H1 (cell line): Measurements from ENCODE around the gene MACROD2. TPM values are rescaled to one million over a fixed set of nuclear protein-coding genes. Genes with fewer than 3 reads are reported as not detected.

Source experiments
- CTCF ChIA-PET: fragments of 300-600 bp; sonication (Branson Sonifier 250); formaldehyde crosslinking; loops from one replicate; lab custom pipeline; 2021; ENCODE audit not compliant: partially characterized antibody; lab: Charles Lee
- POLR2A ChIA-PET: fragments of 300-600 bp; sonication (Branson Sonifier 250); formaldehyde crosslinking; loops from one replicate; lab custom pipeline; 2021; ENCODE audit warnings: inconsistent platforms; ENCODE audit not compliant: partially characterized antibody; lab: Charles Lee
- DNase-seq, 2 experiments: peaks; one replicate each; pipeline versions ENCODE4 v3.0.0 to v3.0.0-alpha.2; 2010 to 2022; ENCODE audit warnings: low spot score in 2 of 2, low read depth in 1 of 2, mixed read lengths in 1 of 2
- FAIRE-seq: peaks from 2 replicates; lab custom pipeline; 2011; peaks lifted over from hg19 to GRCh38; lab: Jason Lieb, UNC
- H2AFZ ChIP-seq: 2 replicates; pipeline ENCODE4 v1.8.1; 2012; ENCODE audit warnings: low read length, inconsistent platforms
- H2AK5ac ChIP-seq: 2 replicates; pipeline ENCODE4 v1.6.1; 2013; ENCODE audit warnings: low read depth, low read length
- H2BK120ac ChIP-seq: replicated peaks from 2 replicates; pipeline ENCODE3; 2013; ENCODE audit warnings: low read depth, low read length, inconsistent platforms
- H2BK12ac ChIP-seq: 2 replicates; pipeline ENCODE4 v1.6.1; 2013; ENCODE audit warnings: low read depth, low read length
- H2BK15ac ChIP-seq: 2 replicates; pipeline ENCODE4 v1.6.1; 2013; ENCODE audit warnings: low read length
- H2BK20ac ChIP-seq: 2 replicates; pipeline ENCODE4 v1.6.1; 2013; ENCODE audit warnings: low read length
- H2BK5ac ChIP-seq: 2 replicates; pipeline ENCODE4 v1.6.1; 2013; ENCODE audit warnings: low read depth, low read length
- H3K14ac ChIP-seq: 2 replicates; pipeline ENCODE4 v1.6.1; 2013; ENCODE audit warnings: inconsistent platforms; ENCODE audit not compliant: insufficient read length
- H3K18ac ChIP-seq: 2 replicates; pipeline ENCODE4 v1.6.1; 2013; ENCODE audit warnings: low read length; ENCODE audit errors: extremely low read depth
- H3K23ac ChIP-seq: 2 replicates; pipeline ENCODE4 v1.6.1; 2013; ENCODE audit warnings: inconsistent platforms; ENCODE audit not compliant: insufficient read length
- H3K23me2 ChIP-seq: 2 replicates; pipeline ENCODE4 v1.6.1; 2013; ENCODE audit warnings: low read depth, low read length
- H3K27ac ChIP-seq: 2 replicates; pipeline ENCODE4 v1.6.1; 2011; ENCODE audit warnings: low read depth, low read length, inconsistent platforms
- H3K27me3 ChIP-seq, 4 experiments: replicated peaks in 1 of 4; 1 replicate in 1 of 4; 2 replicates in 3 of 4; pipeline versions ENCODE4 v1.6.1 to v1.8.1; 2011 to 2013; ENCODE audit warnings: low read length in 3 of 4, mild to moderate bottlenecking in 3 of 4, inconsistent platforms in 2 of 4, mixed read lengths in 2 of 4, moderate library complexity in 1 of 4; ENCODE audit not compliant: control insufficient read depth in 3 of 4, insufficient read depth in 3 of 4; ENCODE audit errors: extremely low read depth in 1 of 4
- H3K36me3 ChIP-seq, 4 experiments: 2 replicates each; pipeline versions ENCODE4 v1.6.1 to v1.8.1; 2011 to 2013; ENCODE audit warnings: mild to moderate bottlenecking in 4 of 4, low read length in 3 of 4, moderate library complexity in 2 of 4, control low read depth in 1 of 4, inconsistent platforms in 1 of 4; ENCODE audit not compliant: insufficient read depth in 4 of 4, control insufficient read depth in 2 of 4
- H3K4ac ChIP-seq: replicated peaks from 2 replicates; pipeline ENCODE3; 2013; ENCODE audit warnings: low read length, low read depth, mixed read lengths, inconsistent platforms; ENCODE audit not compliant: insufficient read length
- H3K4me1 ChIP-seq, 4 experiments: replicated peaks in 1 of 4; 1 replicate in 1 of 4; 2 replicates in 3 of 4; pipeline versions ENCODE4 v1.6.1 to v1.8.1; 2011 to 2013; ENCODE audit warnings: low read length in 3 of 4, inconsistent platforms in 2 of 4, mixed read lengths in 1 of 4; ENCODE audit not compliant: insufficient read depth in 4 of 4, control insufficient read depth in 3 of 4
- H3K4me2 ChIP-seq, 2 experiments: 2 replicates each; pipeline versions ENCODE4 v1.6.1 to v1.8.1; 2011 to 2013; ENCODE audit warnings: low read depth in 2 of 2, low read length in 2 of 2, control low read depth in 1 of 2, inconsistent platforms in 1 of 2, mild to moderate bottlenecking in 1 of 2; ENCODE audit not compliant: insufficient read depth in 1 of 2
- H3K4me3 ChIP-seq, 4 experiments: fragments of 200-600, 300-600 bp in 1 of 4; sonication (generic), shearing (Covaris generic), sonication (Bioruptor Twin) in 1 of 4; 2 replicates each; pipeline versions ENCODE4 v1.5.1 to v1.8.1; 2011 to 2016; ENCODE audit warnings: low read length in 4 of 4, low read depth in 3 of 4, control low read depth in 2 of 4, inconsistent platforms in 2 of 4, mild to moderate bottlenecking in 2 of 4, mixed read lengths in 1 of 4, moderate library complexity in 1 of 4; ENCODE audit not compliant: insufficient read depth in 2 of 4; ENCODE audit errors: extremely low read depth in 1 of 4
- H3K56ac ChIP-seq: replicated peaks from 2 replicates; pipeline ENCODE3; 2013; ENCODE audit warnings: low read depth, mild to moderate bottlenecking, mixed read lengths, low read length, inconsistent platforms; ENCODE audit not compliant: insufficient read length
- H3K79me1 ChIP-seq: 2 replicates; pipeline ENCODE4 v1.6.1; 2013; ENCODE audit warnings: low read depth, low read length, control low read depth
- H3K79me2 ChIP-seq, 2 experiments: 2 replicates each; pipeline versions ENCODE4 v1.6.1 to v1.8.1; 2012 to 2013; ENCODE audit warnings: low read length in 2 of 2, mild to moderate bottlenecking in 2 of 2, inconsistent platforms in 1 of 2; ENCODE audit not compliant: insufficient read depth in 2 of 2, control insufficient read depth in 1 of 2
- H3K9ac ChIP-seq, 4 experiments: replicated peaks in 1 of 4; 1 replicate in 1 of 4; 2 replicates in 3 of 4; pipeline versions ENCODE4 v1.6.1 to v1.8.1; 2011 to 2013; ENCODE audit warnings: low read depth in 3 of 4, low read length in 3 of 4, control low read depth in 2 of 4, mild to moderate bottlenecking in 2 of 4, moderate library complexity in 2 of 4, inconsistent platforms in 1 of 4; ENCODE audit errors: extremely low read depth in 1 of 4
- H3K9me3 ChIP-seq, 2 experiments: 2 replicates each; pipeline versions ENCODE4 v1.6.1 to v1.8.1; 2012 to 2013; ENCODE audit warnings: mild to moderate bottlenecking in 2 of 2, moderate library complexity in 2 of 2, control low read depth in 1 of 2, inconsistent platforms in 1 of 2, low read depth in 1 of 2, low read length in 1 of 2, mixed read lengths in 1 of 2; ENCODE audit not compliant: insufficient read depth in 2 of 2
- H4K20me1 ChIP-seq, 2 experiments: replicated peaks in 1 of 2; 2 replicates each; pipeline versions ENCODE3 to v1.8.1; 2011 to 2013; ENCODE audit warnings: inconsistent platforms in 2 of 2, low read length in 2 of 2, mild to moderate bottlenecking in 1 of 2; ENCODE audit not compliant: insufficient read depth in 2 of 2, control insufficient read depth in 1 of 2
- H4K5ac ChIP-seq: 2 replicates; pipeline ENCODE4 v1.6.1; 2013; ENCODE audit warnings: low read length, low read depth, mixed read lengths, inconsistent platforms; ENCODE audit not compliant: insufficient read length
- H4K8ac ChIP-seq: 2 replicates; pipeline ENCODE4 v1.8.0; 2013; ENCODE audit warnings: mild to moderate bottlenecking, moderate library complexity, low read length, inconsistent platforms; ENCODE audit not compliant: insufficient read depth; ENCODE audit errors: extremely low read depth
- H4K91ac ChIP-seq: replicated peaks from 2 replicates; pipeline ENCODE3; 2013; ENCODE audit warnings: low read length, mixed read lengths, inconsistent platforms; ENCODE audit not compliant: insufficient read length
- ATF3 ChIP-seq: IDR thresholded peaks from 2 replicates; pipeline ENCODE4 v1.6.1; 2011; ENCODE audit warnings: low read depth, mild to moderate bottlenecking, low read length; ENCODE audit not compliant: insufficient read depth
- CBX8 ChIP-seq: fragments of 300-800, 300-1000 bp; sonication (generic); IDR thresholded peaks from 2 replicates; pipeline ENCODE4 v1.7.1; 2016; ENCODE audit warnings: low read depth, low read length, borderline replicate concordance
- CEBPB ChIP-seq: IDR thresholded peaks from 2 replicates; pipeline ENCODE4 v1.6.1; 2012; ENCODE audit warnings: low read depth, low read length
- EZH2 ChIP-seq: fragments of 200-600 bp; sonication (generic); IDR thresholded peaks from 2 replicates; pipeline ENCODE4 v1.7.1; 2012; ENCODE audit warnings: low read depth, mild to moderate bottlenecking, moderate library complexity, low read length, inconsistent platforms; ENCODE audit not compliant: severe bottlenecking
- HDAC2 ChIP-seq, 2 experiments: fragments of 300-600 bp in 1 of 2; sonication (generic) in 1 of 2; IDR thresholded peaks; 2 replicates each; pipeline ENCODE4 v1.6.1; 2011 to 2012; ENCODE audit warnings: low read depth in 2 of 2, low read length in 2 of 2, mild to moderate bottlenecking in 2 of 2, moderate library complexity in 2 of 2, borderline replicate concordance in 1 of 2, inconsistent platforms in 1 of 2
- NANOG ChIP-seq: IDR thresholded peaks from 2 replicates; pipeline ENCODE4 v1.6.1; 2011; ENCODE audit warnings: low read length, low read depth, mild to moderate bottlenecking, inconsistent platforms; ENCODE audit not compliant: insufficient read depth, poor library complexity, severe bottlenecking
- NRF1 ChIP-seq: IDR thresholded peaks from 2 replicates; pipeline ENCODE4 v1.6.1; 2011; ENCODE audit warnings: mild to moderate bottlenecking, low read depth, low read length, improper control_type of control experiment
- RAD21 ChIP-seq, 2 experiments: IDR thresholded peaks in 1 of 2; conservative IDR thresholded peaks in 1 of 2; 2 replicates each; pipeline ENCODE4 v1.6.1; 2011; ENCODE audit warnings: low read depth in 2 of 2, low read length in 2 of 2, improper control_type of control experiment in 1 of 2, inconsistent platforms in 1 of 2, mild to moderate bottlenecking in 1 of 2, moderate library complexity in 1 of 2
- RBBP5 ChIP-seq: IDR thresholded peaks from 2 replicates; pipeline ENCODE4 v1.7.1; 2012; ENCODE audit warnings: low read depth, mild to moderate bottlenecking, inconsistent platforms, low read length, moderate library complexity, borderline replicate concordance
- YY1 ChIP-seq: IDR thresholded peaks from 2 replicates; pipeline ENCODE4 v1.6.1; 2011; ENCODE audit warnings: low read depth, mild to moderate bottlenecking, low read length
- WGBS, 2 experiments: shearing (Covaris generic) in 1 of 2; methylation state at CpG; one replicate each; pipeline versions ENCODE4 v1.1.6 to v1.1.7; 2013 to 2015; ENCODE audit warnings: low lambda C conversion rate in 2 of 2, mixed read lengths in 2 of 2, inconsistent platforms in 1 of 2, low coverage in 1 of 2, missing lambda C conversion rate in 1 of 2; ENCODE audit not compliant: insufficient replicate concordance in 2 of 2, insufficient coverage in 1 of 2, insufficient read length in 1 of 2; ENCODE audit errors: extremely low coverage in 1 of 2, missing lambda C conversion rate in 1 of 2; 5-methylcytosine and 5-hydroxymethylcytosine counted together
- polyA plus RNA-seq, 7 experiments: library from polyadenylated mRNA; depleted of rRNA in 3 of 7; stranded (reverse) in 5 of 7; unstranded in 2 of 7; fragments of >200 nt in 5 of 7; fragments of 200-250 nt in 2 of 7; gene quantifications; 1 replicate in 5 of 7; 2 replicates in 1 of 7; 4 replicates in 1 of 7; pipeline versions ENCODE4 v1.2.1 to v1.2.3, GENCODE V29; 2011 to 2013; ENCODE audit warnings: missing spikeins in 2 of 7, mixed read lengths in 2 of 7
- total RNA-seq: library from RNA; stranded (reverse); fragmentation: NEBNext Ultra II Directional; extraction: Animal tissue kit (Norgen Biotek cat#: 25700); gene quantifications from 2 replicates; pipeline ENCODE4 v1.2.1, GENCODE V29; 2021

MACROD2 gene
- total and polyA plus RNA-seq, 2 of the 8 experiments (the other 6 are each of a cell fraction or from before 2014, with no cell fraction given) = 0.70 to 3.9 TPM

- no peaks in the 10 kb centered on the region for H3K79me2 ChIP-seq
- H2AFZ ChIP-seq = no peak overlapping the region
- no peak overlapping the region for H4K91ac ChIP-seq
- H3K36me3 ChIP-seq = no peaks in the 10 kb centered on the region
- H2AK5ac ChIP-seq = no peak overlapping the region
- H4K8ac ChIP-seq = no peak overlapping the region
- WGBS, 2 experiments = 87% methylated on average over 6 of the region's 6 CpGs; no CpG with 5 or more reads in 1 of the 2 experiments
- no peak overlapping the region for H3K14ac ChIP-seq
- no peak overlapping the region for H3K4me3 ChIP-seq
- H2BK20ac ChIP-seq = no peak overlapping the region
- no peak overlapping the region for H3K4me2 ChIP-seq
- no peak overlapping the region for H2BK12ac ChIP-seq
- H4K5ac ChIP-seq = no peak overlapping the region
- no peak overlapping the region for H3K27ac ChIP-seq
- H3K23me2 ChIP-seq = no peaks in the 10 kb centered on the region
- H3K23ac ChIP-seq = no peak overlapping the region
- ChIA-PET POLR2A (no interaction called here), CTCF (no interaction called here)
- H3K4me1 ChIP-seq = no peaks in the 10 kb centered on the region
- H3K27me3 ChIP-seq = no peaks in the 10 kb centered on the region
- no peaks in the 10 kb centered on the region for H4K20me1 ChIP-seq
- no peak overlapping the region for H3K18ac ChIP-seq
- FAIRE-seq = no peak
- no peak overlapping the region for H3K56ac ChIP-seq
- H2BK15ac ChIP-seq = no peak overlapping the region
- H2BK120ac ChIP-seq = no peak overlapping the region
- no peak overlapping the region for H3K4ac ChIP-seq
- no peak for DNase-seq
- no peak overlapping the region for H3K9ac ChIP-seq
- H2BK5ac ChIP-seq = no peak overlapping the region
- H3K9me3 ChIP-seq = no peaks in the 10 kb centered on the region
- no peaks in the 10 kb centered on the region for H3K79me1 ChIP-seq
- TF ChIP-seq HDAC2 (IDR thresholded peaks at IDR 0.05; ENCODE audit: borderline replicate concordance in 1 of 2, low read depth in 2 of 2, low read length in 2 of 2) = no peak
- no peak for TF ChIP-seq NRF1
- no peak for TF ChIP-seq CEBPB
- no peak for TF ChIP-seq NANOG
- no peak for TF ChIP-seq YY1
- TF ChIP-seq ATF3 = no peak
- TF ChIP-seq RAD21 (IDR thresholded peaks at IDR 0.05 in 1 of 2, conservative IDR thresholded peaks at IDR 0.05 in 1 of 2; ENCODE audit: low read depth in 2 of 2, low read length in 2 of 2) = no peak
- TF ChIP-seq CBX8 = no peak
- TF ChIP-seq EZH2 = no peak
- no peak for TF ChIP-seq RBBP5
Measured at GRCh38 chr20:14553774-14554534, 558.6 kb downstream of the MACROD2 start.
